Activated effector memory CD4-positive, alpha-beta T cell treated with anti-CD3 and anti-CD28 coated beads, Interleukin-2, amount 50 U/mL, for 16 hours (primary cell): ENCODE results near the gene TEX264.
"Not testable (repeated sequence)": the region's sequence is repeated elsewhere in the genome, so short reads cannot be mapped to it uniquely, and the experiment has no call there.

Experiments
- DNase-seq: peaks from one replicate; pipeline ENCODE4 v3.0.0-alpha.2; 2020

TEX264 gene

GRCh38 chr3:51670823-51671733 is at the start of gene TEX264:
Gene TEX264 (plus strand): TSS chr3:51671252. CDS start chr3:51674305, 3,053 bp downstream.
- peak; percentile 98 for DNase-seq

GRCh38 chr3:51622413-51622812 is 48.6 kb upstream of the TEX264 start:
- DNase-seq, result no peak

- no peak for DNase-seq
These were observed 48.2 kb upstream of the TEX264 start for GRCh38 chr3:51622868-51623267.

GRCh38 chr3:51630513-51630912 is 40.5 kb upstream of the TEX264 start:
- DNase-seq, result no peak

- DNase-seq, result no peak
These were observed 33.7 kb upstream of the TEX264 start for GRCh38 chr3:51637144-51637940.

GRCh38 chr3:51637941-51638471 is 33.0 kb upstream of the TEX264 start:
- DNase-seq, result no peak

- no peak for DNase-seq
These were observed 28.6 kb upstream of the TEX264 start for GRCh38 chr3:51642462-51642861.

- no peak for DNase-seq
These were observed 25.0 kb upstream of the TEX264 start for GRCh38 chr3:51646091-51646490.

GRCh38 chr3:51652103-51652502 is 18.9 kb upstream of the TEX264 start:
- not testable (repeated sequence) for DNase-seq

- DNase-seq, result not testable (repeated sequence)
These were observed 17.6 kb upstream of the TEX264 start for GRCh38 chr3:51653409-51653808.

GRCh38 chr3:51657234-51657633 is 13.8 kb upstream of the TEX264 start:
- no peak for DNase-seq

- DNase-seq, result no peak
These were observed 11.1 kb upstream of the TEX264 start for GRCh38 chr3:51659942-51660341.

GRCh38 chr3:51662456-51662855 is 8.6 kb upstream of the TEX264 start:
- no peak for DNase-seq

GRCh38 chr3:51668756-51669155 is 2.3 kb upstream of the TEX264 start:
- DNase-seq, result no peak

GRCh38 chr3:51669241-51670052 is 1.6 kb upstream of the TEX264 start:
- DNase-seq, result peak; percentile 94

- peak; percentile 78 for DNase-seq
These were observed 814 bp upstream of the TEX264 start for GRCh38 chr3:51670053-51670822.

GRCh38 chr3:51671734-51672475 is 853 bp downstream of the TEX264 start:
- DNase-seq, result peak; percentile 86

GRCh38 chr3:51673181-51673801 is 2.2 kb downstream of the TEX264 start:
- peak; percentile 58 for DNase-seq

GRCh38 chr3:51673802-51674654 is 3.0 kb downstream of the TEX264 start:
- DNase-seq, result peak; percentile 61

GRCh38 chr3:51675201-51675611 is 4.2 kb downstream of the TEX264 start:
- DNase-seq, result peak; percentile 71
